GM18858 (cell line): Measurements from ENCODE around the gene PNMA1.

Source experiments
- ATAC-seq: cut with Tn5 transposase; IDR thresholded peaks from one replicate; pipeline ENCODE4 v1.9.1; 2021; ENCODE audit not compliant: unreplicated experiment

The PNMA1 gene

GRCh38 chr14:73739174-73739898 lies 25.2 kb upstream of the PNMA1 start:
- no peak for ATAC-seq

- no peak for ATAC-seq
These were observed 24.5 kb upstream of the PNMA1 start for GRCh38 chr14:73738518-73739173.

- no peak for ATAC-seq
These were observed 22.7 kb upstream of the PNMA1 start for GRCh38 chr14:73736842-73737241.

GRCh38 chr14:73732006-73732405 lies 17.8 kb upstream of the PNMA1 start:
- no peak for ATAC-seq

GRCh38 chr14:73731111-73731510 lies 16.9 kb upstream of the PNMA1 start:
- no peak for ATAC-seq

GRCh38 chr14:73729556-73730265 lies 15.5 kb upstream of the PNMA1 start:
- ATAC-seq: no peak

- ATAC-seq: no peak
These were observed 14.6 kb upstream of the PNMA1 start for GRCh38 chr14:73728717-73729330.

GRCh38 chr14:73727166-73727565 lies 13.0 kb upstream of the PNMA1 start:
- ATAC-seq: no peak

- no peak for ATAC-seq
These were observed 12.1 kb upstream of the PNMA1 start for GRCh38 chr14:73726025-73726961.

GRCh38 chr14:73725116-73726024 lies 11.2 kb upstream of the PNMA1 start:
- no peak for ATAC-seq

GRCh38 chr14:73724696-73725095 lies 10.5 kb upstream of the PNMA1 start:
- no peak for ATAC-seq

GRCh38 chr14:73723797-73724661 lies 9.8 kb upstream of the PNMA1 start:
- ATAC-seq: no peak

GRCh38 chr14:73723406-73723796 lies 9.2 kb upstream of the PNMA1 start:
- no peak for ATAC-seq

GRCh38 chr14:73722581-73722980 lies 8.4 kb upstream of the PNMA1 start:
- ATAC-seq: no peak

- ATAC-seq: no peak
These were observed 7.1 kb upstream of the PNMA1 start for GRCh38 chr14:73721101-73721821.

- no peak for ATAC-seq
These were observed 6.5 kb upstream of the PNMA1 start for GRCh38 chr14:73720636-73721035.

GRCh38 chr14:73719791-73720190 lies 5.6 kb upstream of the PNMA1 start:
- no peak for ATAC-seq

GRCh38 chr14:73719361-73719760 lies 5.2 kb upstream of the PNMA1 start:
- ATAC-seq: no peak
